ENCODE data around the gene CYP17A1.

CYP17A1 gene

DNA sequence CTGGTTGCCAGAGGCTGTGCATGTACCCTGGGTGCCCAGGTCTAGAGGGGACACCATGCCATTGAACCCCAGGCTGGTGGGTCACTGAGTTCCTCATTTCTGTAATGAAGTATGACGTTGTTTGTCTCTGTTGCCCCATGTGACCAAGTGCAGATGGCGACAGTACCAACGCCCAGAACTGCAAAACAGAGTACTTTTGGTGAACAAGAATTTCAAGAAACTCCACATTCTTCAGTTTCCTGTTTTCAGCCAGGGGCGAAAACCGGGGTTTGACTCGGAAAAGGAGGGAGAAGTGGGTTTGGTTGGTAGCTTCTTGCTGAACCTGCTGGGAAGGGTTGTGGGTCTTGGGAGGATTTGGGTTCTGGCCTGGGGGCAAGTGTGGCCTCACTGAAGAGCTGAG lies 18.2 kb downstream of the CYP17A1 start:
- no peaks in the 10 kb centered on the region for H3K9me3 ChIP-seq
- TF ChIP-seq, protein P1, sequence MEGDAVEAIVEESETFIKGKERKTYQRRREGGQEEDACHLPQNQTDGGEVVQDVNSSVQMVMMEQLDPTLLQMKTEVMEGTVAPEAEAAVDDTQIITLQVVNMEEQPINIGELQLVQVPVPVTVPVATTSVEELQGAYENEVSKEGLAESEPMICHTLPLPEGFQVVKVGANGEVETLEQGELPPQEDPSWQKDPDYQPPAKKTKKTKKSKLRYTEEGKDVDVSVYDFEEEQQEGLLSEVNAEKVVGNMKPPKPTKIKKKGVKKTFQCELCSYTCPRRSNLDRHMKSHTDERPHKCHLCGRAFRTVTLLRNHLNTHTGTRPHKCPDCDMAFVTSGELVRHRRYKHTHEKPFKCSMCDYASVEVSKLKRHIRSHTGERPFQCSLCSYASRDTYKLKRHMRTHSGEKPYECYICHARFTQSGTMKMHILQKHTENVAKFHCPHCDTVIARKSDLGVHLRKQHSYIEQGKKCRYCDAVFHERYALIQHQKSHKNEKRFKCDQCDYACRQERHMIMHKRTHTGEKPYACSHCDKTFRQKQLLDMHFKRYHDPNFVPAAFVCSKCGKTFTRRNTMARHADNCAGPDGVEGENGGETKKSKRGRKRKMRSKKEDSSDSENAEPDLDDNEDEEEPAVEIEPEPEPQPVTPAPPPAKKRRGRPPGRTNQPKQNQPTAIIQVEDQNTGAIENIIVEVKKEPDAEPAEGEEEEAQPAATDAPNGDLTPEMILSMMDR (IDR thresholded peaks at IDR 0.05; ENCODE audit: low read depth, low read length) = no peak
- H3K4me1 ChIP-seq = peaks cover 15% of the 10 kb centered on the region
- H3K4me3 ChIP-seq (ENCODE audit: low read depth, low read length) = no peak overlapping the region
- DNase-seq = no peak
- H3K36me3 ChIP-seq = no peaks in the 10 kb centered on the region
- H3K27me3 ChIP-seq = no peaks in the 10 kb centered on the region

DNA sequence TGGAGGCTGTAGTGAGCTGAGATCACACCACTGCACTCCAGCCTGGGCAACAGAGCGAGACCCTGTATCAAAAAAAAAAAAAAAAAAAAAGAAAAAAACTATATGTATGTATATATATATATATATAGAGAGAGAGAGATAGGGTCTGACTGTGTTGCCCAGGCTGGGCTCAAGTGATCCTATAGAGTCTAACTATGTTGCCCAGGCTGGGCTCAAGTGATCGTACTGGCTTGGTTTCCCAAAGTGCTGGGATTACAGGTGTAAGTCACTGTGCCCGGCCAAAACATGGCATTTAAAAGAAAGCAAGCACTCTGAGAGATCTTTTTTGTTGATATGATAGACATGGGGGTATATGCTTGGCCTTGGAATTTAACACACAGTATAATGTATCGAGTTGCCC lies 20.0 kb downstream of the CYP17A1 start:
- H3K4me1 ChIP-seq = peaks cover 15% of the 10 kb centered on the region
- H3K4me3 ChIP-seq (ENCODE audit: low read depth, low read length) = no peak overlapping the region
- no peaks in the 10 kb centered on the region; the same call in 1 of the 2 replicates for H3K36me3 ChIP-seq
- no peaks in the 10 kb centered on the region for H3K9me3 ChIP-seq
- H3K27me3 ChIP-seq = no peaks in the 10 kb centered on the region
- TF ChIP-seq, protein P1 (IDR thresholded peaks at IDR 0.05; ENCODE audit: low read depth, low read length) = no peak
- DNase-seq = no peak

DNA sequence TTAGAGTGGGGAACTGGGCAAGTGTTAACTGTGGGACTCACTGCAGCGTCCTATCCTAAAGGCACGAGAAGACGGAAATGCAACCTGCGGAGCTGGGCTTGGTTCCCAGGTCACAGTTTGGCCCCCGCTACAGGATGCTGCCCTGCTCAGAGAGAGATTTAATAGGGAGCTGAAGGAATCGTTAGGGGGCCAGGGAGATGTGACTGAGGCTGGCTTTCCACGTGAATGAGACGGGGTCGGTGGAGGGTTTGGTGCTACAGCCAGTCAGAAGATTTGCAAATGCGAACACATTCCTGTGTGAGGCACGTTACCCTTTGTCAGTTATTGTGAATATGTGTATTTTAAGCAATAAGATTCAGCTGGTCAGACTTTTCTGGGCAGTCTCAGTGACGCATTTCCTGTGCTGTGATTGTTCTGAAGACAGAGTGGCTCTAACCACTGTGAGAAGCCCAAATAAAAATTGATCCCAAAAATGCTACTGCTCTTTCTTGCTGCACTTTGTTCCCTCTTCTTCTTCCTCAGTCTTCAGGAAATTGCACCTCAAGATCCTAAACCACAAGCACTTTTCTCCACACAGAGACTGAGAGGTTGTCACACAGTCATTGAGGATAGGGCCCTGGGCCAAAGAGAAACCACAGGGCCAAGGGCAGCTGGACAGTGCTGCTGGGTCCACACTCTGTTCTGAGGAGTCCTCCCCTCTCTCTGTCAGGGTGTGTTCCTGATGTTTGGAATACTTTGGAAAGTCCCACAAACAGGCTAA lies 21.2 kb downstream of the CYP17A1 start:
- H3K27me3 ChIP-seq = no peaks in the 10 kb centered on the region
- TF ChIP-seq, protein P1 (IDR thresholded peaks at IDR 0.05; ENCODE audit: low read depth, low read length) = no peak
- H3K36me3 ChIP-seq = peaks cover 8% of the 10 kb centered on the region
- H3K4me3 ChIP-seq (ENCODE audit: low read depth, low read length) = no peak overlapping the region
- peaks cover 15% of the 10 kb centered on the region for H3K4me1 ChIP-seq
- DNase-seq = no peak
- no peaks in the 10 kb centered on the region for H3K9me3 ChIP-seq

DNA sequence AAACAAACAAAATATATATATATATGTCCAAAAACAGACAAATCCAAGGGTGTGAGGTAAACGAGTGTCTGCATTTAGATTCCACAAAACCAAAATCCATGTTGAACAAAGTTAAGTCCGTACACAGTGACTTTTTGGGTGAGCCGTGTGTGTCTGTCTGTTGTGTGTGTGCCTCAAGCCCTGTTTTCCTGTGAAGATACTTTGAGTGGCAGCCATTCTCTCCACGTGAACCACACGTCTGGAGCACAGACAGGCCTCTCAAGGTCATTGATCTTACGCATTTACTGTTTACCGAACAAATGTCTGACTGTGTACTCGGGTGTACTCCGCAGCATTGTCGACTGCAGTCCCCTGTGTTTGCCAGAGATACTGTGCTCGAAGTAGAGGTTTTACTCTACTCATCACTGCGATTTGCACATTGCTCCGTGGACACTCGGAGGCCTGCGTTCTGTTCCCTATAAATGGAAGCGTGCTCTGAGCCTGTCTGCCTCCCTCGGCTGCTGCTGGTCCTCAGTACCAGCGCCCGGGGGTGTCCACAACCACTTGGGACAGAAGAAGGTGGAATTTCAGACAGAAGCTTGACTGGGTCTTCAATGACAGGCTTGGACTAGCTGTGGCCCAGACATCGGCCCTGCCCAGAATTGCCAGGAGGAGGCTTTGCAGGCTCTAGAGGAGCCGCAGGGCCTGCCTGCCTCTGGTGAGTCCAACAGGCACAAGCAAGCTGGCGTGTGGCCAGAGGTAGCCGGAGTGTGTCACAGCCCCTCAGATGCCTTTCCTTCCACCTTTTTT lies 22.1 kb downstream of the CYP17A1 start:
- Histone ChIP-seq H3K4me3 (ENCODE audit: low read depth, low read length) (no peak overlapping the region), H3K4me1 (peaks cover 15% of the 10 kb centered on the region), H3K27me3 (no peaks in the 10 kb centered on the region), H3K36me3 (peaks cover 8% of the 10 kb centered on the region), H3K9me3 (no peaks in the 10 kb centered on the region)
- TF ChIP-seq, protein P1 (IDR thresholded peaks at IDR 0.05; ENCODE audit: low read depth, low read length) = peak; percentile 27
- DNase-seq = peak; percentile 89

DNA sequence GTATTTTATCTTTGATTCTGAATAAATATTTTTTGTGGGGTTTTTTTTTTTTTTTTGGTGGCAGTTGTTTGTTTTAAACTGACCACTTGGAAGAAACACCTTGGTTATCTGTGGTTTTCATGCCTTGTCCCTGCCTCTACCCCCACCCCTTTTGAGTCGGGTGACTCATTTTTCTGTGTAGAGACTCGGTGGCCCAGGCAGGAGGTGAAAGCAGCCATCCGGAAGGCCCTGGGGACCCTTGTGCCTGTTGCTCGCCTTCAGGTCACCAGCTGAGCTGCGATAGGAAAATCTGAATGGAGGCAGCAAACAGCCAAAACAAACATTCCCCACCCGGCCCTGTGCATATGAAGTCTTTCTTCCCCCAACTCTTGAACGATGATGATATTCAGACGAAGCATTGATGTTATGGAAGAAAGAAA lies 22.8 kb downstream of the CYP17A1 start:
- TF ChIP-seq, protein P1 (IDR thresholded peaks at IDR 0.05; ENCODE audit: low read depth, low read length) = no peak
- peak; percentile 39 for DNase-seq
- Histone ChIP-seq H3K27me3 (no peaks in the 10 kb centered on the region), H3K36me3 (peaks cover 8% of the 10 kb centered on the region), H3K4me1 (peaks cover 15% of the 10 kb centered on the region), H3K9me3 (no peaks in the 10 kb centered on the region), H3K4me3 (ENCODE audit: low read depth, low read length) (no peak overlapping the region)
